Activated B cell treated with CpG ODN at 0.5 μM for 24 hours (primary cell): ENCODE data around the gene IL1B. TPM values are rescaled to one million over a fixed set of nuclear protein-coding genes. Genes with fewer than 3 reads are reported as not detected.
A peak's percentile ranks its signal among the peaks of the same experiment; 100 is the strongest.

Experiments
- ATAC-seq: fragments of 200-7000 bp; cut with Tn5 transposase; one replicate; pipeline ENCODE4 v1.10.0; 2021; ENCODE audit warnings: low read depth, mild to moderate bottlenecking, moderate library complexity
- CTCF ChIA-PET: fragments of 350-600 bp; sonication (Branson Sonifier 250); formaldehyde crosslinking; loops from one replicate; lab custom pipeline; 2021; ENCODE audit warnings: antibody characterized with exemption; lab: Charles Lee
- POLR2A ChIA-PET: fragments of 350-600 bp; sonication (Branson Sonifier 250); formaldehyde crosslinking; loops from one replicate; lab custom pipeline; 2021; ENCODE audit warnings: antibody characterized with exemption; lab: Charles Lee
- DNase-seq: peaks from one replicate; pipeline ENCODE4 v3.0.0; 2022
- H3K27ac Mint-ChIP-seq: one replicate; pipeline ENCODE4 v1.8.0; 2020; ENCODE audit warnings: mixed read lengths
- H3K27me3 Mint-ChIP-seq: one replicate; pipeline ENCODE4 v1.8.0; 2021; ENCODE audit warnings: mixed read lengths
- H3K36me3 Mint-ChIP-seq: one replicate; pipeline ENCODE4 v1.8.0; 2021; ENCODE audit warnings: low read depth, mixed read lengths
- H3K4me1 Mint-ChIP-seq: one replicate; pipeline ENCODE4 v1.8.0; 2021; ENCODE audit warnings: mixed read lengths
- H3K4me3 Mint-ChIP-seq: one replicate; pipeline ENCODE4 v1.8.0; 2020; ENCODE audit warnings: mild to moderate bottlenecking, mixed read lengths
- H3K9me3 Mint-ChIP-seq: one replicate; pipeline ENCODE4 v1.8.0; 2020; ENCODE audit warnings: mixed read lengths
- intact Hi-C: fragments of 100-400 bp; cut with micrococcal nuclease; formaldehyde crosslinking; loops from one replicate; pipeline ENCODE4 v1.15.1; 2024
- total RNA-seq: library from RNA; stranded (reverse); gene quantifications from 2 replicates; pipeline ENCODE4 v1.2.3, GENCODE V29; 2022
- TF ChIP-seq, protein P1 (sequence below): fragments of 200-600 bp; IDR thresholded peaks from one replicate; pipeline ENCODE4 v1.8.0; 2022; ENCODE audit warnings: antibody characterized with exemption, mild to moderate bottlenecking

Gene IL1B
- total RNA-seq, 1 donor from 2014 or later, result 0.53 TPM

DNA sequence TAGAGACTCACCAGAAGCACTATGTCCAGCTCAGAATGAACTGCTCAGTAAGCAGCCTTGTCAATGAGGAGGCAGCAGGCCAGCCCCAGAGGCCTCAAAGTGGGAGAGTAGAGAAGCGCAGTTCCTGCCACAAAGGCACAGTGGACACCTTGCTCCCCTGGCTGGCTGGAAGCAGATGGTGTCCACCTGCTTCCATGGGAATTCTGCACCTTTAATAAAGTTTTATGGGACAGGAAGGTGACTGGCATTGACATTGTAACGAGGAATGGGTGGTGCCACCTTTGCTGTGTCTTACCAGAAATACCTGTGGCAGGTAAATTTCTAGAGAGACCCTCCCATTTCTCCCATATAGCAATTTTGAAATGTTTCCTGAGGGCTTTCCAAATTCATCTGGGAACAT lies 6.7 kb upstream of the IL1B start:
- DNase-seq (no peak), ATAC-seq (no peak)
- no peaks in the 10 kb centered on the region for H3K27me3 Mint-ChIP-seq
- ChIA-PET CTCF (no interaction called here), POLR2A (no interaction called here)
- intact Hi-C loops, result loop anchor here (5.0 kb wide), 1 partner anchor 61 kb away; the partner anchor contains the start of gene IL1A
- H3K4me3 Mint-ChIP-seq, result no peak overlapping the region
- no peaks in the 10 kb centered on the region for H3K9me3 Mint-ChIP-seq
- H3K27ac Mint-ChIP-seq, result no peak overlapping the region
- TF ChIP-seq, protein P1, sequence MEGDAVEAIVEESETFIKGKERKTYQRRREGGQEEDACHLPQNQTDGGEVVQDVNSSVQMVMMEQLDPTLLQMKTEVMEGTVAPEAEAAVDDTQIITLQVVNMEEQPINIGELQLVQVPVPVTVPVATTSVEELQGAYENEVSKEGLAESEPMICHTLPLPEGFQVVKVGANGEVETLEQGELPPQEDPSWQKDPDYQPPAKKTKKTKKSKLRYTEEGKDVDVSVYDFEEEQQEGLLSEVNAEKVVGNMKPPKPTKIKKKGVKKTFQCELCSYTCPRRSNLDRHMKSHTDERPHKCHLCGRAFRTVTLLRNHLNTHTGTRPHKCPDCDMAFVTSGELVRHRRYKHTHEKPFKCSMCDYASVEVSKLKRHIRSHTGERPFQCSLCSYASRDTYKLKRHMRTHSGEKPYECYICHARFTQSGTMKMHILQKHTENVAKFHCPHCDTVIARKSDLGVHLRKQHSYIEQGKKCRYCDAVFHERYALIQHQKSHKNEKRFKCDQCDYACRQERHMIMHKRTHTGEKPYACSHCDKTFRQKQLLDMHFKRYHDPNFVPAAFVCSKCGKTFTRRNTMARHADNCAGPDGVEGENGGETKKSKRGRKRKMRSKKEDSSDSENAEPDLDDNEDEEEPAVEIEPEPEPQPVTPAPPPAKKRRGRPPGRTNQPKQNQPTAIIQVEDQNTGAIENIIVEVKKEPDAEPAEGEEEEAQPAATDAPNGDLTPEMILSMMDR, result no peak
- no peaks in the 10 kb centered on the region for H3K36me3 Mint-ChIP-seq
- peaks cover 56% of the 10 kb centered on the region for H3K4me1 Mint-ChIP-seq

DNA sequence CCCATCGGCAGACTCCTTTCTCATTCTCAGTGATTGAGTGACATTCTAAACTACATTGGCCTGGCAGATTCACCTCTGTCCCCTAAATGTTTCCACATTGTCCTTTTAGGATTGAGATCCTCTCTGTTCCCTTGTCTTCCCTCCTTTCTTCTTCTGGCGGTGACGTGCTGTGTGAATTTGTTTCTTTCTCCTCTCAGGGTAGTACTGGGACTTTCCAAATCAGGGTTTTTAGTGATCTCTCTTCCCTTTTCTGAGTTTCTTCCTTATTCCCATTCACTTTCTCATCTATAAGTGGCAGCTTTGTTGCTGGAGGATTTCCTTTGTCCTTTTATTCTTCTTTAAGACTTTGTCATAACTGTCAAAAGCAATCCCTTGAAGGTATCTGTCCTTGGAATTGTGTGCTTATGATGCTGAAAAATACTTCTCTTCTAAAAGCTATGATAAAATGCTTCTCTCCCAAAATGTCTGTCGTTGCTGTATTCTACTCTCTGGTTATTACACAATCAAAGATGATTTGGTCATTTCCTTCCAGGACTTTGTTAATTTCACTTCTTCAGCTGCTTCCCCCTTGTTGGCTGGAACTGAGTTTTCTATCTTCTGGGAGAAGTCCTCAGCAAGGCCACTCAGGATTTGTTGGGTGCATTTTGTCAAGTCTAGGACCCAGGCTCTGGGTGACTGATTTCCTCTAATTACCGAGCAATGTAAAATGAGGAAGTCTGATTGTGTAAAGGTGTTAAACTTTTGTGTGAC lies 4.9 kb upstream of the IL1B start:
- DNase-seq (no peak), ATAC-seq (peak; percentile 68)
- Mint-ChIP-seq H3K36me3 (no peaks in the 10 kb centered on the region), H3K4me3 (peak overlapping the region; percentile 47), H3K9me3 (no peaks in the 10 kb centered on the region), H3K4me1 (peaks cover 62% of the 10 kb centered on the region), H3K27me3 (no peaks in the 10 kb centered on the region), H3K27ac (peak overlapping the region; percentile 95)
- intact Hi-C loops, result loop anchor here (1.0 to 5.0 kb wide), 3 partner anchors 40 to 77 kb away; partner anchors contain the start of genes CKAP2L and IL1A
- TF ChIP-seq, protein P1, result no peak
- ChIA-PET CTCF (interaction anchor here (1.1 kb wide), 1 partner anchor 44 kb away, joined by 7 read pairs; no protein-coding TSS in a partner anchor), POLR2A (interaction anchor here (0.6 to 1.0 kb wide), 4 partner anchors 40 to 133 kb away, joined by 3 to 9 read pairs (median 4); partner anchors contain the start of gene IL1A)

DNA sequence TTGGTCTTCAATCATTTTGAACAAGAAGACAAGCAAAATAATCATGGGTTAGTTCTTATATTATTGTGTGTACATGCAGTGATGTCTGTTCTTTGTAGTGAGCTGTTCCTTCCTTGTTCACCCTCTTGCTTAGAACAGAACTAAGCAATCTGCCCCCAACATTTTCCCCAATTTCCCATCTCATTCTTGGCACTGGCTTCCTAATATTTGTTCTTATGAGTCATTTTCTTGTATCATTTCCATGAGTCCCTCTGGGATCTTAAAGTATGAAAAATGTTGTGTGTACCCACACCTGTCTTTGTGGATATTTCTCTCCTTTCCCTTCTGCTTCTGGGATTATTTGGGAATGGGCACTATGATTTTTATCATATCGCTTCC lies 3.5 kb upstream of the IL1B start:
- TF ChIP-seq, protein P1, result no peak
- POLR2A ChIA-PET, result interaction anchor here (1.2 to 1.3 kb wide), 3 partner anchors 41 to 90 kb away, joined by 3 to 6 read pairs (median 5); no protein-coding TSS in a partner anchor
- no peak for DNase-seq
- CTCF ChIA-PET, result interaction anchor here (1.1 to 2.5 kb wide), 2 partner anchors 10 to 45 kb away, joined by 3 to 8 read pairs; no protein-coding TSS in a partner anchor
- H3K4me3 Mint-ChIP-seq, result no peak overlapping the region
- H3K9me3 Mint-ChIP-seq, result no peaks in the 10 kb centered on the region
- H3K4me1 Mint-ChIP-seq, result peaks cover 61% of the 10 kb centered on the region
- H3K27ac Mint-ChIP-seq, result peak overlapping the region; percentile 64
- no peaks in the 10 kb centered on the region for H3K27me3 Mint-ChIP-seq
- intact Hi-C loops, result loop anchor here (2.0 to 5.0 kb wide), 2 partner anchors 58 to 75 kb away; partner anchors contain the start of genes CKAP2L and IL1A
- no peak for ATAC-seq
- H3K36me3 Mint-ChIP-seq, result no peaks in the 10 kb centered on the region

DNA sequence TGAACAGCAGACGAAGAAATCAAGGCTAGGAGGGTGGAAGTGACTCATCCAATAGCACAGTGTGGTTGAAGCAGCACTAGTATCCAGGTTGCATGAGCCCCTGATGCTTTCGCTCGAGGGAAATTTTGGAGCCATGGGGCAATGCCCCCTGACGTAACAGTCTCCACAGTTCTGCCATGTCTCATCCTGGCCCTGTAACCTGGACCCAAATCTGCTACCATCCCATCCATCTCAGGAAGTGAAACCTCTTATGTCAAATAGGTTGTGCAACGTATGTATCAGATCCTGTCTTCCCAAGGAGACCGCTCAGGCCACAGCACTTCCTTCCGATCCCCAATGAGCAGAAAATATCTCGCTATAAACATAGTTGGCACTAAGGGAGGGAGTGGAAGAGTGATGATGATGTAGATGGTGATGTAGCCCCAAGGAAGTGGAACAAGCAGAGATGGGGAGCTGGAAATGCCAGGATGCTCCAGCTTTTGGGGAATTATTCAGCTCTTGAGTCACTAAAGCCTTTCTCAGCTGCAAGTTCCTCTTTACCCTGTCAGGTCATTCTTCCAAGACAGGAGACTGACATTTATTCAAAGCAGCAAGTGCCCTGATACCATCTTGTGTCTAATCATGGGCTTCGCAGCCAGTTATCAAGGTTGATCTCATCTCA lies 3.0 kb upstream of the IL1B start:
- H3K27me3 Mint-ChIP-seq, result no peaks in the 10 kb centered on the region
- ChIA-PET POLR2A (interaction anchor here (0.9 to 1.3 kb wide), 4 partner anchors 42 to 90 kb away, joined by 3 to 6 read pairs (median 4); no protein-coding TSS in a partner anchor), CTCF (interaction anchor here (1.1 to 2.5 kb wide), 2 partner anchors 9 to 46 kb away, joined by 3 to 8 read pairs; no protein-coding TSS in a partner anchor)
- H3K4me1 Mint-ChIP-seq, result peaks cover 61% of the 10 kb centered on the region
- DNase-seq (no peak), ATAC-seq (peak; percentile 17)
- intact Hi-C loops, result loop anchor here (1.0 to 5.0 kb wide), 4 partner anchors 37 to 90 kb away; partner anchors contain the start of genes CKAP2L and IL1A
- no peaks in the 10 kb centered on the region for H3K9me3 Mint-ChIP-seq
- H3K27ac Mint-ChIP-seq, result peak overlapping the region; percentile 64
- no peak overlapping the region for H3K4me3 Mint-ChIP-seq
- H3K36me3 Mint-ChIP-seq, result no peaks in the 10 kb centered on the region
- TF ChIP-seq, protein P1, result no peak
